ENCODE measurements around the gene CFAP68. TPM values are rescaled to one million over a fixed set of nuclear protein-coding genes. Genes with fewer than 3 reads are reported as not detected.

The CFAP68 gene
- total RNA-seq, 4 donors from 2014 or later: 8.2 to 20.9 (median 9.8) TPM

- intact Hi-C loops (cut with DNase I; ENCODE audit: low total_unique reads) (no loop called here), in situ Hi-C loops (cut with MboI; ENCODE audit: low sequenced_read_pairs in 4 of 4) (loop anchor here in 3 of 4 donors (10.0 kb wide), 3 partner anchors 61 to 281 kb away; no protein-coding TSS in a partner anchor)
- Histone ChIP-seq H3K4me3 (no peak overlapping the region), H3K27me3 (no peaks in the 10 kb centered on the region), H3K27ac (no peak overlapping the region), H3K9me3 (no peaks in the 10 kb centered on the region), H3K4me1 (peaks cover 6 to 7% of the 10 kb centered on the region in 2 donors), H3K36me3 (peaks cover 0 to 57% of the 10 kb centered on the region in 2 donors)
- TF ChIP-seq POLR2A (IDR thresholded peaks at IDR 0.05): no peak
- TF ChIP-seq, protein P1, sequence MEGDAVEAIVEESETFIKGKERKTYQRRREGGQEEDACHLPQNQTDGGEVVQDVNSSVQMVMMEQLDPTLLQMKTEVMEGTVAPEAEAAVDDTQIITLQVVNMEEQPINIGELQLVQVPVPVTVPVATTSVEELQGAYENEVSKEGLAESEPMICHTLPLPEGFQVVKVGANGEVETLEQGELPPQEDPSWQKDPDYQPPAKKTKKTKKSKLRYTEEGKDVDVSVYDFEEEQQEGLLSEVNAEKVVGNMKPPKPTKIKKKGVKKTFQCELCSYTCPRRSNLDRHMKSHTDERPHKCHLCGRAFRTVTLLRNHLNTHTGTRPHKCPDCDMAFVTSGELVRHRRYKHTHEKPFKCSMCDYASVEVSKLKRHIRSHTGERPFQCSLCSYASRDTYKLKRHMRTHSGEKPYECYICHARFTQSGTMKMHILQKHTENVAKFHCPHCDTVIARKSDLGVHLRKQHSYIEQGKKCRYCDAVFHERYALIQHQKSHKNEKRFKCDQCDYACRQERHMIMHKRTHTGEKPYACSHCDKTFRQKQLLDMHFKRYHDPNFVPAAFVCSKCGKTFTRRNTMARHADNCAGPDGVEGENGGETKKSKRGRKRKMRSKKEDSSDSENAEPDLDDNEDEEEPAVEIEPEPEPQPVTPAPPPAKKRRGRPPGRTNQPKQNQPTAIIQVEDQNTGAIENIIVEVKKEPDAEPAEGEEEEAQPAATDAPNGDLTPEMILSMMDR (IDR thresholded peaks at IDR 0.05 in 4 of 5, conservative IDR thresholded peaks at IDR 0.05 in 1 of 5): no peak
- DNase-seq (no peak), ATAC-seq (no peak)
Observed at GRCh38 chr11:111846063-111846462, 33.3 kb upstream of the CFAP68 start.

DNA sequence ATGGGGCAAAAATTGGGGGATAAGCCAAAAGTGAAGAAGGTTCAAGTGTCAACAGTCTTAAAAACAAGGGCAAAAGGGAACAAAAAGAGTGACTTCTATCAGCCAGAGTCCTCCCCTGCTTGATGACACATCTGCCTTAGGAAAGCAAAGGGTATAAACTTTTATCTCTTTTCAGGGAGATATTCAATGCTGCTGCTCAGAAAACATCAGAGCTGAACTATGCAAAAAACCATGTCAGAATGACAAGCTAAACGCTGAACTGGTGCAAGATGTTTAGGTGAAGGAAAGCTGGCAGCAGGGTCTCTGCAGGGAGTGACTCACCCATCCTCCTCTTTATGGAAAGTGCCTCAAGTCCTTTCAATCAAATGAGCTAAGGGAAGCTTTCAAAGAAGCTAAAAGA lies 32.7 kb upstream of the CFAP68 start:
- TF ChIP-seq, protein P1 (IDR thresholded peaks at IDR 0.05 in 4 of 5, conservative IDR thresholded peaks at IDR 0.05 in 1 of 5): no peak
- no peak for TF ChIP-seq POLR2A (IDR thresholded peaks at IDR 0.05)
- Histone ChIP-seq H3K9me3 (no peaks in the 10 kb centered on the region), H3K27ac (no peak overlapping the region), H3K4me1 (peaks cover under 1 to 3% of the 10 kb centered on the region in 2 donors), H3K4me3 (no peak overlapping the region), H3K27me3 (no peaks in the 10 kb centered on the region), H3K36me3 (peaks cover 0 to 57% of the 10 kb centered on the region in 2 donors)
- DNase-seq (no peak), ATAC-seq (no peak)
- in situ Hi-C loops (cut with MboI; ENCODE audit: low sequenced_read_pairs in 4 of 4) (loop anchor here in 3 of 4 donors (10.0 kb wide), 3 partner anchors 62 to 282 kb away; no protein-coding TSS in a partner anchor), intact Hi-C loops (cut with DNase I; ENCODE audit: low total_unique reads) (no loop called here)

- Histone ChIP-seq H3K36me3 (peaks cover 0 to 60% of the 10 kb centered on the region in 2 donors), H3K9me3 (no peaks in the 10 kb centered on the region), H3K4me1 (no peaks in the 10 kb centered on the region), H3K27me3 (no peaks in the 10 kb centered on the region), H3K4me3 (no peak overlapping the region), H3K27ac (no peak overlapping the region)
- no peak for ATAC-seq
- no peak for DNase-seq
- intact Hi-C loops (cut with DNase I; ENCODE audit: low total_unique reads): no loop called here
- TF ChIP-seq, protein P1 (IDR thresholded peaks at IDR 0.05 in 4 of 5, conservative IDR thresholded peaks at IDR 0.05 in 1 of 5): no peak
- TF ChIP-seq POLR2A (IDR thresholded peaks at IDR 0.05): no peak
- in situ Hi-C loops (cut with MboI; ENCODE audit: low sequenced_read_pairs in 4 of 4): loop anchor here in 3 of 4 donors (10.0 kb wide), 3 partner anchors 65 to 285 kb away; no protein-coding TSS in a partner anchor
Observed at GRCh38 chr11:111849631-111850030, 29.7 kb upstream of the CFAP68 start.

- in situ Hi-C loops (cut with MboI; ENCODE audit: low sequenced_read_pairs in 4 of 4) (no loop called here), intact Hi-C loops (cut with DNase I; ENCODE audit: low total_unique reads) (no loop called here)
Observed at GRCh38 chr11:111851067-111851466, 28.3 kb upstream of the CFAP68 start.

More at GRCh38 chr11:111851067-111851466, 28.3 kb upstream of the CFAP68 start:
- ATAC-seq: no peak
- no peak overlapping the region for H3K4me3 ChIP-seq
- H3K9me3 ChIP-seq: no peaks in the 10 kb centered on the region
- no peak for TF ChIP-seq POLR2A (IDR thresholded peaks at IDR 0.05)
- TF ChIP-seq, protein P1 (IDR thresholded peaks at IDR 0.05 in 4 of 5, conservative IDR thresholded peaks at IDR 0.05 in 1 of 5): no peak
- H3K36me3 ChIP-seq: peaks cover 0 to 62% of the 10 kb centered on the region in 2 donors
- no peaks in the 10 kb centered on the region for H3K27me3 ChIP-seq
- H3K4me1 ChIP-seq: no peaks in the 10 kb centered on the region
- H3K27ac ChIP-seq: no peak overlapping the region
- no peak for DNase-seq
